SK-N-SH (cell line): ENCODE measurements around the gene HMOX2. TPM values are rescaled to one million over a fixed set of nuclear protein-coding genes. Genes with fewer than 3 reads are reported as not detected.

Experiments used
- CTCF ChIA-PET: fragments of 300-600, 350-600 bp; formaldehyde crosslinking; extraction: SDS; loops from one replicate; lab custom pipeline; 2021; lab: Yijun Ruan, JAX
- POLR2A ChIA-PET: fragments of 350-600 bp; sonication (Branson Sonifier 250); formaldehyde crosslinking; extraction: SDS; loops from one replicate; lab custom pipeline; 2020; ENCODE audit warnings: antibody characterized with exemption, inconsistent platforms; lab: Yijun Ruan, JAX
- DNase-seq: peaks from one replicate; pipeline ENCODE4 v3.0.0; 2012
- H2AFZ ChIP-seq: fragments of 200-600 bp; sonication (generic); 2 replicates; pipeline ENCODE4 v1.8.1; 2016; ENCODE audit warnings: antibody characterized with exemption, mild to moderate bottlenecking, low read depth
- H3F3A ChIP-seq: fragments of 200-600 bp; sonication (generic); replicated peaks from 2 replicates; pipeline ENCODE3; 2016; ENCODE audit warnings: antibody characterized with exemption, mild to moderate bottlenecking; ENCODE audit not compliant: insufficient read depth
- H3K27ac ChIP-seq, 2 experiments: fragments of 200-500 bp in 1 of 2; fragments of 200-600 bp in 1 of 2; sonication (Bioruptor generic) in 1 of 2; sonication (generic), shearing (Covaris generic) in 1 of 2; 2 replicates each; pipeline versions ENCODE4 v1.5.1 to v1.6.1; 2014 to 2016; ENCODE audit warnings: low read depth in 2 of 2, inconsistent platforms in 1 of 2, low read length in 1 of 2, mild to moderate bottlenecking in 1 of 2, mixed read lengths in 1 of 2
- H3K27me3 ChIP-seq: fragments of 200-600 bp; sonication (generic), shearing (Covaris generic); 2 replicates; pipeline ENCODE4 v1.6.1; 2016; ENCODE audit warnings: mixed run types; ENCODE audit not compliant: insufficient read depth
- H3K36me3 ChIP-seq, 2 experiments: fragments of 200-500 bp in 1 of 2; fragments of 200-600 bp in 1 of 2; sonication (Bioruptor generic) in 1 of 2; sonication (generic) in 1 of 2; replicated peaks in 1 of 2; 2 replicates each; pipeline versions ENCODE3 to v1.5.1; 2014 to 2016; ENCODE audit warnings: low read length in 1 of 2, mild to moderate bottlenecking in 1 of 2; ENCODE audit not compliant: insufficient read depth in 2 of 2, control insufficient read depth in 1 of 2
- H3K4me1 ChIP-seq, 2 experiments: fragments of 200-500 bp in 1 of 2; fragments of 200-600 bp in 1 of 2; sonication (Bioruptor generic) in 1 of 2; sonication (generic), shearing (Covaris generic) in 1 of 2; 2 replicates each; pipeline versions ENCODE4 v1.5.1 to v1.6.1; 2014 to 2016; ENCODE audit warnings: low read depth in 1 of 2, low read length in 1 of 2, mixed run types in 1 of 2; ENCODE audit not compliant: insufficient read depth in 2 of 2, control insufficient read depth in 1 of 2
- H3K4me2 ChIP-seq: fragments of 200-600 bp; sonication (generic), shearing (Covaris generic); 2 replicates; pipeline ENCODE4 v1.6.1; 2017; ENCODE audit warnings: mixed run types
- H3K4me3 ChIP-seq, 2 experiments: fragments of 200-500 bp in 1 of 2; fragments of 200-600 bp in 1 of 2; sonication (Bioruptor generic) in 1 of 2; sonication (generic), shearing (Covaris generic) in 1 of 2; 2 replicates each; pipeline versions ENCODE4 v1.5.1 to v1.8.1; 2014 to 2016; ENCODE audit warnings: low read depth in 2 of 2, inconsistent platforms in 1 of 2, low read length in 1 of 2, mild to moderate bottlenecking in 1 of 2, mixed read lengths in 1 of 2, moderate library complexity in 1 of 2
- H3K79me2 ChIP-seq: fragments of 200-600 bp; sonication (generic); 2 replicates; pipeline ENCODE4 v1.8.1; 2017; ENCODE audit warnings: mild to moderate bottlenecking; ENCODE audit not compliant: insufficient read depth
- H3K9ac ChIP-seq: fragments of 200-600 bp; sonication (generic); 2 replicates; pipeline ENCODE4 v1.6.1; 2017; ENCODE audit warnings: mixed run types
- H3K9me2 ChIP-seq: fragments of 200-600 bp; sonication (generic); 2 replicates; pipeline ENCODE4 v1.6.1; 2017; ENCODE audit warnings: mixed run types
- H3K9me3 ChIP-seq: fragments of 200-600 bp; sonication (generic); 2 replicates; pipeline ENCODE4 v1.6.1; 2017; ENCODE audit warnings: mixed run types, mild to moderate bottlenecking, moderate library complexity
- H4K20me1 ChIP-seq: fragments of 200-600 bp; sonication (generic); 2 replicates; pipeline ENCODE4 v1.6.1; 2017; ENCODE audit warnings: mild to moderate bottlenecking, mixed run types; ENCODE audit not compliant: insufficient read depth
- CHD2 ChIP-seq: fragments of 150-350 bp; IDR thresholded peaks from 2 replicates; pipeline ENCODE4 v1.6.1; 2018; ENCODE audit warnings: low read length; ENCODE audit not compliant: partially characterized antibody
- ELF1 ChIP-seq: IDR thresholded peaks from 2 replicates; pipeline ENCODE4 v1.4.0; 2012
- EZH2phosphoT487 ChIP-seq: fragments of 200-600 bp; sonication (generic); IDR thresholded peaks from 2 replicates; pipeline ENCODE4 v1.6.1; 2017; ENCODE audit warnings: low read depth, mixed run types, mild to moderate bottlenecking, antibody characterized with exemption, moderate library complexity, borderline replicate concordance
- FOSL2 ChIP-seq: IDR thresholded peaks from 2 replicates; pipeline ENCODE4 v1.4.0; 2012; ENCODE audit warnings: low read depth, mild to moderate bottlenecking, moderate library complexity, borderline replicate concordance
- FOXJ3 ChIP-seq: sonication (generic); formaldehyde crosslinking; IDR thresholded peaks from 2 replicates; pipeline ENCODE4 v1.5.1; 2020; ENCODE audit warnings: mild to moderate bottlenecking, missing genetic modification reagents
- FOXM1 ChIP-seq: IDR thresholded peaks from 2 replicates; pipeline ENCODE4 v1.4.0; 2012; ENCODE audit warnings: low read depth, mild to moderate bottlenecking
- GABPA ChIP-seq: IDR thresholded peaks from 2 replicates; pipeline ENCODE4 v1.4.0; 2012; ENCODE audit warnings: low read depth, mild to moderate bottlenecking
- JUND ChIP-seq: IDR thresholded peaks from 2 replicates; pipeline ENCODE4 v1.4.0; 2012
- MXI1 ChIP-seq: IDR thresholded peaks from 2 replicates; pipeline ENCODE4 v1.6.1; 2012; ENCODE audit warnings: mild to moderate bottlenecking, low read depth, low read length, improper control_type of control experiment
- NFIC ChIP-seq: IDR thresholded peaks from 2 replicates; pipeline ENCODE4 v1.4.0; 2012; ENCODE audit warnings: borderline replicate concordance
- NRF1 ChIP-seq: IDR thresholded peaks from 2 replicates; pipeline ENCODE4 v1.6.1; 2012; ENCODE audit warnings: low read depth, mild to moderate bottlenecking, low read length
- RCOR1 ChIP-seq: fragments of 150-350 bp; IDR thresholded peaks from 2 replicates; pipeline ENCODE4 v1.6.1; 2017; ENCODE audit warnings: antibody characterized with exemption, low read length
- SIN3A ChIP-seq: IDR thresholded peaks from 2 replicates; pipeline ENCODE4 v1.6.1; 2012; ENCODE audit warnings: low read depth, mild to moderate bottlenecking, low read length, moderate library complexity, borderline replicate concordance
- SMC3 ChIP-seq: IDR thresholded peaks from 2 replicates; pipeline ENCODE4 v1.6.1; 2012; ENCODE audit warnings: low read depth, low read length, improper control_type of control experiment
- TCF12 ChIP-seq: IDR thresholded peaks from 2 replicates; pipeline ENCODE4 v1.4.0; 2012
- TEAD4 ChIP-seq: IDR thresholded peaks from 2 replicates; pipeline ENCODE4 v1.4.0; 2012; ENCODE audit warnings: mild to moderate bottlenecking, borderline replicate concordance; ENCODE audit not compliant: insufficient read depth
- WGBS: methylation state at CpG from one replicate; pipeline ENCODE4 v1.1.6; 2017; ENCODE audit warnings: low lambda C conversion rate; 5-methylcytosine and 5-hydroxymethylcytosine counted together
- polyA plus RNA-seq, 3 experiments: library from polyadenylated mRNA; depleted of rRNA; stranded (reverse); fragments of >200 nt; gene quantifications; 2 replicates each; pipeline ENCODE4 v1.2.3, GENCODE V29; 2012
- TF ChIP-seq, protein P1 (sequence below): fragments of 150-350 bp; IDR thresholded peaks from 2 replicates; pipeline ENCODE4 v1.6.1; 2016; ENCODE audit warnings: mild to moderate bottlenecking, low read depth, low read length
- TF ChIP-seq, protein P2 (sequence below): IDR thresholded peaks from 2 replicates; pipeline ENCODE4 v1.4.0; 2012; ENCODE audit warnings: low read depth
- TF ChIP-seq, protein P3 (sequence below): IDR thresholded peaks from 2 replicates; pipeline ENCODE4 v1.4.0; 2012; ENCODE audit warnings: low read depth, borderline replicate concordance
- TF ChIP-seq, protein P4 (sequence below): IDR thresholded peaks from 2 replicates; pipeline ENCODE4 v1.6.1; 2012; ENCODE audit warnings: mild to moderate bottlenecking, low read depth, low read length, moderate library complexity

HMOX2 gene
- polyA plus RNA-seq, 1 of the 3 experiments (the other 2 are of a cell fraction) = 65.1 TPM

DNA sequence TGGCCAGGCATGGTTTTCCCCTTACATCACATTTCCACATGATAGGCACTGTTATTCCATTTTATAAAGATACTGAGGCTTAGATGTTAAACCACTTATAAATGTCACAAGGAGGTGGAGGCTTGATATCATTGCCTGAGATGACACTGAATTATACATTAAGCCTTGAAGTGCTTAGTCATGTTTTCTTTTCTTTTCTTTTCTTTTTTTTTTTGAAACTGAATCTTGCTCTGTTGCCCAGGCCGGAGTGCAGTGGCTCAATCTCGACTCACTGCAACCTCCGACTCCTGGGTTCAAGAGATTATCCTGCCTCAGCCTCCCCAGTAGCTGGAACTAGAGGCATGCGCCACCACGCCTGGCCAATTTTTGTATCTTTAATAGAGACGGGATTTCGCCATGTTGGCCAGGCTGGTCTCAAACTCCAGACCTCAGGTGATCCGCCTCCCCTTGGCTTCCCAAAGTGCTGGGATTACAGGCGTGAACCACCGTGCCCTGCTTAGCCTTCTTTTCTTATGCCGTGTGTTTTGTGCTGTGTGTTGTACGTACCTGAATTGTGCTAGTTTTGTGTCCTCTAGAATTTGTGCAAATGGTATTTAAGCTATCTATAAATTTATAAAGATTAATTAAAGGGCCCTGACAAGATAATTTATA lies 49.4 kb upstream of the HMOX2 start:
- H3K9ac ChIP-seq = peak overlapping the region; percentile 90
- DNase-seq = no peak
- H2AFZ ChIP-seq = no peak overlapping the region
- WGBS = 87% methylated on average over 12 of the region's 12 CpGs
- H3K9me3 ChIP-seq = no peaks in the 10 kb centered on the region
- TF ChIP-seq EZH2phosphoT487 (no peak), TEAD4 (no peak), NRF1 (no peak), NFIC (no peak), TCF12 (no peak), FOXM1 (no peak), RCOR1 (no peak), FOSL2 (no peak), MXI1 (no peak), ELF1 (no peak), SMC3 (no peak), FOXJ3 (CRISPR knock-in tag) (no peak), SIN3A (no peak), JUND (no peak), CHD2 (no peak), GABPA (no peak)
- TF ChIP-seq, protein P1, sequence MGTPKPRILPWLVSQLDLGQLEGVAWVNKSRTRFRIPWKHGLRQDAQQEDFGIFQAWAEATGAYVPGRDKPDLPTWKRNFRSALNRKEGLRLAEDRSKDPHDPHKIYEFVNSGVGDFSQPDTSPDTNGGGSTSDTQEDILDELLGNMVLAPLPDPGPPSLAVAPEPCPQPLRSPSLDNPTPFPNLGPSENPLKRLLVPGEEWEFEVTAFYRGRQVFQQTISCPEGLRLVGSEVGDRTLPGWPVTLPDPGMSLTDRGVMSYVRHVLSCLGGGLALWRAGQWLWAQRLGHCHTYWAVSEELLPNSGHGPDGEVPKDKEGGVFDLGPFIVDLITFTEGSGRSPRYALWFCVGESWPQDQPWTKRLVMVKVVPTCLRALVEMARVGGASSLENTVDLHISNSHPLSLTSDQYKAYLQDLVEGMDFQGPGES = no peak
- TF ChIP-seq, protein P2, sequence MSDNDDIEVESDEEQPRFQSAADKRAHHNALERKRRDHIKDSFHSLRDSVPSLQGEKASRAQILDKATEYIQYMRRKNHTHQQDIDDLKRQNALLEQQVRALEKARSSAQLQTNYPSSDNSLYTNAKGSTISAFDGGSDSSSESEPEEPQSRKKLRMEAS = no peak
- TF ChIP-seq, protein P3, sequence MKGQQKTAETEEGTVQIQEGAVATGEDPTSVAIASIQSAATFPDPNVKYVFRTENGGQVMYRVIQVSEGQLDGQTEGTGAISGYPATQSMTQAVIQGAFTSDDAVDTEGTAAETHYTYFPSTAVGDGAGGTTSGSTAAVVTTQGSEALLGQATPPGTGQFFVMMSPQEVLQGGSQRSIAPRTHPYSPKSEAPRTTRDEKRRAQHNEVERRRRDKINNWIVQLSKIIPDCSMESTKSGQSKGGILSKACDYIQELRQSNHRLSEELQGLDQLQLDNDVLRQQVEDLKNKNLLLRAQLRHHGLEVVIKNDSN = no peak
- TF ChIP-seq, protein P4, sequence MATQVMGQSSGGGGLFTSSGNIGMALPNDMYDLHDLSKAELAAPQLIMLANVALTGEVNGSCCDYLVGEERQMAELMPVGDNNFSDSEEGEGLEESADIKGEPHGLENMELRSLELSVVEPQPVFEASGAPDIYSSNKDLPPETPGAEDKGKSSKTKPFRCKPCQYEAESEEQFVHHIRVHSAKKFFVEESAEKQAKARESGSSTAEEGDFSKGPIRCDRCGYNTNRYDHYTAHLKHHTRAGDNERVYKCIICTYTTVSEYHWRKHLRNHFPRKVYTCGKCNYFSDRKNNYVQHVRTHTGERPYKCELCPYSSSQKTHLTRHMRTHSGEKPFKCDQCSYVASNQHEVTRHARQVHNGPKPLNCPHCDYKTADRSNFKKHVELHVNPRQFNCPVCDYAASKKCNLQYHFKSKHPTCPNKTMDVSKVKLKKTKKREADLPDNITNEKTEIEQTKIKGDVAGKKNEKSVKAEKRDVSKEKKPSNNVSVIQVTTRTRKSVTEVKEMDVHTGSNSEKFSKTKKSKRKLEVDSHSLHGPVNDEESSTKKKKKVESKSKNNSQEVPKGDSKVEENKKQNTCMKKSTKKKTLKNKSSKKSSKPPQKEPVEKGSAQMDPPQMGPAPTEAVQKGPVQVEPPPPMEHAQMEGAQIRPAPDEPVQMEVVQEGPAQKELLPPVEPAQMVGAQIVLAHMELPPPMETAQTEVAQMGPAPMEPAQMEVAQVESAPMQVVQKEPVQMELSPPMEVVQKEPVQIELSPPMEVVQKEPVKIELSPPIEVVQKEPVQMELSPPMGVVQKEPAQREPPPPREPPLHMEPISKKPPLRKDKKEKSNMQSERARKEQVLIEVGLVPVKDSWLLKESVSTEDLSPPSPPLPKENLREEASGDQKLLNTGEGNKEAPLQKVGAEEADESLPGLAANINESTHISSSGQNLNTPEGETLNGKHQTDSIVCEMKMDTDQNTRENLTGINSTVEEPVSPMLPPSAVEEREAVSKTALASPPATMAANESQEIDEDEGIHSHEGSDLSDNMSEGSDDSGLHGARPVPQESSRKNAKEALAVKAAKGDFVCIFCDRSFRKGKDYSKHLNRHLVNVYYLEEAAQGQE = no peak
- H3K36me3 ChIP-seq = peaks cover 3 to 8% of the 10 kb centered on the region in 2 experiments
- H3K4me3 ChIP-seq = peak overlapping the region; percentile 72 to 99
- peaks cover 5 to 14% of the 10 kb centered on the region in 2 experiments; a peak in 2 of 4 replicates for H3K4me1 ChIP-seq
- no peaks in the 10 kb centered on the region for H3K27me3 ChIP-seq
- ChIA-PET POLR2A (no interaction called here), CTCF (no interaction called here)
- peaks cover 4% of the 10 kb centered on the region for H3F3A ChIP-seq
- no peaks in the 10 kb centered on the region for H3K9me2 ChIP-seq
- peaks cover 54% of the 10 kb centered on the region for H3K79me2 ChIP-seq
- H4K20me1 ChIP-seq = no peaks in the 10 kb centered on the region
- 0 out of 4 replicates have a peak overlapping the region, but pooled peaks of 1 of the 2 experiments have one; percentile 96 for H3K27ac ChIP-seq
- peak overlapping the region; percentile 89 for H3K4me2 ChIP-seq
